Bone marrow (tissue), 2 donors: ENCODE results near the gene STK39.

Source experiments
- DNase-seq, 2 donors: peaks; one replicate each; lab custom pipeline; 2025; lab: John Stamatoyannopoulos, UW

The STK39 gene

GRCh38 chr2:168003876-168004275, 243.5 kb downstream of the STK39 start:
- no peak for DNase-seq

GRCh38 chr2:168002021-168002553, 245.3 kb downstream of the STK39 start:
- no peak for DNase-seq

GRCh38 chr2:167992278-167992677, 255.1 kb downstream of the STK39 start:
- DNase-seq = no peak

- no peak for DNase-seq
Observed at GRCh38 chr2:167990062-167990461, 257.3 kb downstream of the STK39 start.

- no peak for DNase-seq
Observed at GRCh38 chr2:167988296-167988695, 259.1 kb downstream of the STK39 start.

- DNase-seq = no peak
Observed at GRCh38 chr2:167987558-167987957, 259.8 kb downstream of the STK39 start.

GRCh38 chr2:167987026-167987425, 260.4 kb downstream of the STK39 start:
- DNase-seq = no peak

GRCh38 chr2:167986223-167986622, 261.2 kb downstream of the STK39 start:
- no peak for DNase-seq

GRCh38 chr2:167981945-167982344, 265.4 kb downstream of the STK39 start:
- no peak for DNase-seq

- no peak for DNase-seq
Observed at GRCh38 chr2:167980439-167980838, 267.0 kb downstream of the STK39 start.

GRCh38 chr2:167972746-167973145, 274.6 kb downstream of the STK39 start:
- DNase-seq = no peak

- no peak for DNase-seq
Observed at GRCh38 chr2:167972020-167972419, 275.4 kb downstream of the STK39 start.

GRCh38 chr2:167966937-167967913, 280.2 kb downstream of the STK39 start:
- DNase-seq = no peak

- DNase-seq = no peak
Observed at GRCh38 chr2:167965907-167966761, 281.3 kb downstream of the STK39 start.

- no peak for DNase-seq
Observed at GRCh38 chr2:167964650-167965413, 282.6 kb downstream of the STK39 start.

- no peak for DNase-seq
Observed at GRCh38 chr2:167963899-167964649, 283.3 kb downstream of the STK39 start.

- no peak for DNase-seq
Observed at GRCh38 chr2:167962436-167963226, 284.8 kb downstream of the STK39 start.

GRCh38 chr2:167961536-167962048, 285.8 kb downstream of the STK39 start:
- DNase-seq = no peak

GRCh38 chr2:167960089-167960747, 287.2 kb downstream of the STK39 start:
- no peak for DNase-seq
